Esophagus squamous epithelium (tissue), 5 donors: Measurements from ENCODE around the gene FOXN1. TPM values are rescaled to one million over a fixed set of nuclear protein-coding genes. Genes with fewer than 3 reads are reported as not detected.

Source experiments
- DNase-seq: peaks from one replicate; lab custom pipeline; 2025; lab: John Stamatoyannopoulos, UW
- H3K27ac ChIP-seq, 4 donors: fragments of 200-600 bp; sonication (generic); one replicate each; pipeline ENCODE4 v1.5.1; 2016 to 2019; ENCODE audit warnings: mild to moderate bottlenecking in 1 of 4
- H3K27me3 ChIP-seq, 4 donors: fragments of 200-600 bp; sonication (generic); 1 replicate in 3 of 4; 2 replicates in 1 of 4; pipeline versions ENCODE4 v1.5.1 to v1.6.0; 2017 to 2021; ENCODE audit warnings: antibody characterized with exemption in 1 of 4
- H3K36me3 ChIP-seq, 3 donors: fragments of 200-600 bp; sonication (generic); one replicate each; pipeline ENCODE4 v1.5.1; 2016 to 2019
- H3K4me1 ChIP-seq, 3 donors: fragments of 200-600 bp; sonication (generic); one replicate each; pipeline ENCODE4 v1.5.1; 2017 to 2019
- H3K4me3 ChIP-seq, 4 donors: fragments of 200-600 bp; sonication (generic); 1 replicate in 3 of 4; 2 replicates in 1 of 4; pipeline ENCODE4 v1.5.1; 2016 to 2019; ENCODE audit warnings: mild to moderate bottlenecking in 2 of 4, moderate library complexity in 1 of 4
- H3K9me3 ChIP-seq, 3 donors: fragments of 200-600 bp; sonication (generic); one replicate each; pipeline ENCODE4 v1.5.1; 2016 to 2019
- CTCF ChIP-seq, 6 experiments: fragments of 450-650 bp in 4 of 6; fragments of 200-600 bp in 2 of 6; sonication (generic) in 2 of 6; IDR thresholded peaks; one replicate each; pipeline ENCODE4 v1.5.1; 2016 to 2019; ENCODE audit warnings: antibody characterized with exemption in 6 of 6, mild to moderate bottlenecking in 4 of 6, moderate library complexity in 4 of 6
- POLR2A ChIP-seq, 4 donors: fragments of 450-650 bp; IDR thresholded peaks; one replicate each; pipeline ENCODE4 v1.6.1; 2017; ENCODE audit warnings: antibody characterized with exemption in 4 of 4, mild to moderate bottlenecking in 4 of 4, moderate library complexity in 3 of 4
- WGBS, 2 donors: methylation state at CpG; one replicate each; pipeline ENCODE4 v1.1.5; 2018; 5-methylcytosine and 5-hydroxymethylcytosine counted together
- intact Hi-C: fragments of 100-400 bp; cut with DNase I; formaldehyde crosslinking; loops from one replicate; pipeline ENCODE4 v1.15.0; 2022
- total RNA-seq, 4 donors: library from RNA; depleted of rRNA; stranded (reverse); fragments of >200 nt; gene quantifications; one replicate each; pipeline ENCODE4 v1.1.0, GENCODE V29; 2016
- donor health status: DM: yes; HTN: yes; CAD: no.

Gene FOXN1
- total RNA-seq, 4 donors from 2014 or later: 10.5 to 17.0 (median 14.8) TPM

GRCh38 chr17:28478712-28479615, 27.2 kb upstream of the FOXN1 start:
- intact Hi-C loops: no loop called here
- H3K4me3 ChIP-seq: no peak overlapping the region
- no peaks in the 10 kb centered on the region for H3K4me1 ChIP-seq
- H3K27me3 ChIP-seq: peaks cover 0 to 12% (median 0%) of the 10 kb centered on the region in 4 donors
- no peak for DNase-seq
- TF ChIP-seq POLR2A (IDR thresholded peaks at IDR 0.05) (no peak), CTCF (IDR thresholded peaks at IDR 0.05) (no peak)
- no peaks in the 10 kb centered on the region for H3K36me3 ChIP-seq
- no peaks in the 10 kb centered on the region for H3K9me3 ChIP-seq
- no peak overlapping the region for H3K27ac ChIP-seq
- WGBS, 2 donors: 68 to 70% methylated on average over 3 of the region's 3 CpGs

- WGBS, 2 donors: 51 to 86% methylated on average over 5 of the region's 5 CpGs
- no peak for DNase-seq
- Histone ChIP-seq H3K4me1 (no peaks in the 10 kb centered on the region), H3K27ac (no peak overlapping the region), H3K36me3 (no peaks in the 10 kb centered on the region), H3K9me3 (no peaks in the 10 kb centered on the region), H3K4me3 (no peak overlapping the region), H3K27me3 (peaks cover 0 to 13% (median 0%) of the 10 kb centered on the region in 4 donors)
- intact Hi-C loops: no loop called here
- TF ChIP-seq POLR2A (IDR thresholded peaks at IDR 0.05) (no peak), CTCF (IDR thresholded peaks at IDR 0.05) (no peak)
Observed at GRCh38 chr17:28480278-28480677, 25.9 kb upstream of the FOXN1 start.

- DNase-seq: no peak
- Histone ChIP-seq H3K4me1 (no peaks in the 10 kb centered on the region), H3K27ac (no peak overlapping the region), H3K36me3 (no peaks in the 10 kb centered on the region), H3K4me3 (no peak overlapping the region), H3K27me3 (peaks cover 0 to 13% (median 0%) of the 10 kb centered on the region in 4 donors), H3K9me3 (no peaks in the 10 kb centered on the region)
- intact Hi-C loops: no loop called here
- TF ChIP-seq CTCF (IDR thresholded peaks at IDR 0.05): no peak
- TF ChIP-seq POLR2A (IDR thresholded peaks at IDR 0.05): no peak
- WGBS, 2 donors: 63 to 69% methylated on average over 7 to 10 of the region's 10 CpGs
Observed at GRCh38 chr17:28480799-28481571, 25.2 kb upstream of the FOXN1 start.

GRCh38 chr17:28482551-28483199, 23.5 kb upstream of the FOXN1 start:
- peaks cover 0 to 13% (median 0%) of the 10 kb centered on the region in 4 donors for H3K27me3 ChIP-seq
- H3K9me3 ChIP-seq: no peaks in the 10 kb centered on the region
- no peaks in the 10 kb centered on the region for H3K4me1 ChIP-seq
- 42 to 76% methylated on average over 10 of the region's 10 CpGs for WGBS, 2 donors
- intact Hi-C loops: no loop called here
- no peaks in the 10 kb centered on the region for H3K36me3 ChIP-seq
- no peak overlapping the region for H3K4me3 ChIP-seq
- TF ChIP-seq CTCF (IDR thresholded peaks at IDR 0.05) (no peak), POLR2A (IDR thresholded peaks at IDR 0.05) (no peak)
- no peak overlapping the region for H3K27ac ChIP-seq
- DNase-seq: no peak
